ENCODE measurements around the gene C3orf33. TPM values are rescaled to one million over a fixed set of nuclear protein-coding genes. Genes with fewer than 3 reads are reported as not detected.
"Not testable (repeated sequence)": the region's sequence is repeated elsewhere in the genome, so short reads cannot be mapped to it uniquely, and the experiment has no call there.

C3orf33 gene
- total RNA-seq, 3 donors from 2014 or later, result 1.7 to 3.3 (median 2.0) TPM

DNA sequence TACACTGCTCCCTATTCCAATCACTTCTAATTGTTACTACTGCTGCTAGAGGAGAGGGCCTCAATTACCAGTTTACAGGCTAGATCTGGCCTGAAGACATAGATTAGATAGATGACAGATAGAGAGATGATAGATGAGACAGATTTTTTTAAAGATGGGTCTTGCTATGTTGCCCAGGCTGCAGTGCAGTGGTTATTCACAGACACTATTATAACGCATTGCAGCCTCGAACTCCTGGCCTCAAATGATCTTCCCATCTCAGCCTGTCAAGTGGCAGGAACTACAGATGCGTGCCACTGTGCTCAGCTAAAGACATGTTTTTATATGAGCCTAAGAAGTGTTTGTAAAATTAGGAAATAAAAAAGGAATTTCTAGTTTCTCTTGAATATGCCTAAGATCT lies 41.9 kb upstream of the C3orf33 start:
- DNase-seq (no peak), ATAC-seq (no peak)
- Histone ChIP-seq H3K9me3 (no peaks in the 10 kb centered on the region), H3K4me1 (ENCODE audit: low read depth) (peaks cover 42% of the 10 kb centered on the region), H3K36me3 (ENCODE audit: low read depth) (no peaks in the 10 kb centered on the region), H3K4me3 (no peak overlapping the region)
- intact Hi-C loops (cut with DNase I, micrococcal nuclease), result no loop called here
- TF ChIP-seq, protein P1, sequence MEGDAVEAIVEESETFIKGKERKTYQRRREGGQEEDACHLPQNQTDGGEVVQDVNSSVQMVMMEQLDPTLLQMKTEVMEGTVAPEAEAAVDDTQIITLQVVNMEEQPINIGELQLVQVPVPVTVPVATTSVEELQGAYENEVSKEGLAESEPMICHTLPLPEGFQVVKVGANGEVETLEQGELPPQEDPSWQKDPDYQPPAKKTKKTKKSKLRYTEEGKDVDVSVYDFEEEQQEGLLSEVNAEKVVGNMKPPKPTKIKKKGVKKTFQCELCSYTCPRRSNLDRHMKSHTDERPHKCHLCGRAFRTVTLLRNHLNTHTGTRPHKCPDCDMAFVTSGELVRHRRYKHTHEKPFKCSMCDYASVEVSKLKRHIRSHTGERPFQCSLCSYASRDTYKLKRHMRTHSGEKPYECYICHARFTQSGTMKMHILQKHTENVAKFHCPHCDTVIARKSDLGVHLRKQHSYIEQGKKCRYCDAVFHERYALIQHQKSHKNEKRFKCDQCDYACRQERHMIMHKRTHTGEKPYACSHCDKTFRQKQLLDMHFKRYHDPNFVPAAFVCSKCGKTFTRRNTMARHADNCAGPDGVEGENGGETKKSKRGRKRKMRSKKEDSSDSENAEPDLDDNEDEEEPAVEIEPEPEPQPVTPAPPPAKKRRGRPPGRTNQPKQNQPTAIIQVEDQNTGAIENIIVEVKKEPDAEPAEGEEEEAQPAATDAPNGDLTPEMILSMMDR (IDR thresholded peaks at IDR 0.05), result no peak

DNA sequence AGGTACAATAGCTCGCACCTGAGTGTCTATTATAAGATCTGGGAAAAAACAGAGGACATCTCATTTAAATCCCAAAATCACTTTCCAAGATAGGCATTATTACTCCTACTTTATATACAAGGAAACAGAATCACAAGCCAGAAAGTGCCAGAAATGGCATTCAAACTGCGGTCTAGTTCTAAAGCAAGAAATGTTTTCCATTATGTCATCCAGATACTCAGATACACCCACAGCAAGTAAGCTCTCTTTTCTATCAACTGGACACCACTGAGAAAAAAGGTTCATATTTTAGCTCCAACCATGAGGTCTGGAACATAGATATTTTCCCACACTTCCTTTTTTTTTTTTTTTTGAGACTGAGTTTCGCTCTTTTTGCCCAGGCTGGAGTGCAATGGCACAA lies 40.0 kb upstream of the C3orf33 start:
- peaks cover 24% of the 10 kb centered on the region for H3K4me1 ChIP-seq (ENCODE audit: low read depth)
- intact Hi-C loops (cut with DNase I, micrococcal nuclease), result no loop called here

DNA sequence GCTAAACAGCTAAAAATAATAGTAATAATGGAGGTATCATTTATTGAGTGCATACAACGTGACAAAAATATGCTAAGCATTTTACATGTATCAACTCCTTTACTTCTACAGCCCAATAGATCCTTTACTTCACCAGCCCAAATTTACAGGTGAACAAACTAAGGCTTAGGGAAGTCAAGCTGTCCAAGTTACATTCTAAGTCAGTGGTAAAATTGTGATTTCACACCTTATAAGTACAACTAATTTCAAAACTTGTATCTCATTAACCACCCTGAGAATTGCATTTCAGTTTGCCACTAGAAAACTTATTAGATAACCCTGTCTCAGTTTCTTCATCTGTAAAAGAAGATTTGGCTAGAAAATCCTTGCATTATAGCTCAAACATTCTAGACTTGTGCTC lies 37.5 kb upstream of the C3orf33 start:
- H3K4me1 ChIP-seq (ENCODE audit: low read depth), result peaks cover 4% of the 10 kb centered on the region
- H3K36me3 ChIP-seq (ENCODE audit: low read depth), result no peaks in the 10 kb centered on the region
- no peak overlapping the region for H3K4me3 ChIP-seq
- TF ChIP-seq, protein P1 (IDR thresholded peaks at IDR 0.05), result no peak
- no peaks in the 10 kb centered on the region for H3K9me3 ChIP-seq
- intact Hi-C loops (cut with DNase I, micrococcal nuclease), result no loop called here
- no peak for DNase-seq
- no peak for ATAC-seq

More for the DNA sequence above, 40.0 kb upstream of the C3orf33 start:
- DNase-seq, result no peak
- no peak for ATAC-seq
- H3K36me3 ChIP-seq (ENCODE audit: low read depth), result no peaks in the 10 kb centered on the region
- no peak overlapping the region for H3K4me3 ChIP-seq
- TF ChIP-seq, protein P1 (IDR thresholded peaks at IDR 0.05), result no peak
- no peaks in the 10 kb centered on the region for H3K9me3 ChIP-seq

DNA sequence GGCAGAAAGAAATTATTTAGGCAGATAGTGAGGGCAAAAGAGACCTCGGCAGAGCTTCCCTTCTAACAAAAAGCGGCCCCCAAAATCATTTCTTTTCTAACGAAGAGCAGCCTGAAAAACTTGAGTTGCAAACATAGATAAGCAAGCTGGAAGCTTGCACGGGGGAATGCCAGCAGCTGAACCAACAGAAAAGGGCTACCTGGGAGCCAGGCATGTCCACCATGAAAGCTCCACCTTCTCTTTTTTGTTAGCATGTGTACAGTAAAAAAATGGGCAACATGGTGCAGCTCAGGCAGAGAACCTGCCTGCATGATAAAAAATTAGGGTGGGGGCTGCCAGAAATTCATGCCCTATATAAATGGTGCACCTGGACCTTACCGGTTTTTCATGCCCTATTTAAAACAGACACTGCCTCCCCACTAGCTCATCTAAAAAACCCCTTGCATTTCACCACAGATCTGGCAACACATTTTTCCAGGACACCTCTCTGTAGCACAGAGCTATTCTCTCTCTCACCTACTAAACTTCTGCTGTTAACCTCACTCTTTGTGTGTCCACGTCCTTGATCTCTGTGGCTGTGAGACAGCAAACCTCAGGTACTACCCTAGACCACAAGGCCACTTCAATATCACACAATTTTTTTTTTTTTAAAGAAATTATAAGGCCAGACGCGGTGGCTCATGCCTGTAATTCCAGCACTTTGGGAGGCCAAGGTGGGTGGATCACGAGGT lies 29.4 kb upstream of the C3orf33 start:
- H3K4me3 ChIP-seq, result no peak overlapping the region
- TF ChIP-seq, protein P1 (IDR thresholded peaks at IDR 0.05), result no peak
- intact Hi-C loops (cut with DNase I, micrococcal nuclease), result no loop called here
- H3K4me1 ChIP-seq (ENCODE audit: low read depth), result no peaks in the 10 kb centered on the region
- H3K9me3 ChIP-seq, result no peaks in the 10 kb centered on the region
- DNase-seq, result no peak
- H3K36me3 ChIP-seq (ENCODE audit: low read depth), result no peaks in the 10 kb centered on the region
- no peak for ATAC-seq

DNA sequence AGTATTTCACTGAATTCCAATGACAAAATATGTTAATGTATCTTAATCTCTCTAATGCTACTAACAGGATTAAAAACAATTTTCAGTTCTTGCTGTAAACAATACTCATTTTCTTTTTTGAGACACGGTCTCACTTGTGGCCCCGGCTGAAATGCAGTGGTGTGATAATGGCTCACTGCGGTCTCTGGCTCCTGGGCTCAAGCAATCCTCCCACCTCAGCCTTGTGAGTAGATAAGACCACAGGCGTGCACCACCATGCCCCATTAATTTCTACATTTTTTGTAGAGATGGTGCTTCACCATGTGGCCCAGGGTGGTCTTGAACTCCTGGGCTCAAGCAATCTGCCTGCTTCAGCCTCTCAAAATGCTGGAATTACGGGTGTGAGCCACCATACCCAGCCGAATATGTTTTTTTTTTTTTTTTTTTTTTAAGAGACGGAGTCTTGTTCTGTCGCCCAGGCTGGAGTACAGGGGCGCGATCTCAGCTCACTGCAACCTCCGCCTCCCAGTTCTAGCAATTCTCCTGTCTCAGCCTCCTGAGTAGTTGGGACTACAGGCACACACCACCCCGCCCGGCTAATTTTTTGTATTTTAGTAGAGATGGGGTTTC lies 22.5 kb upstream of the C3orf33 start:
- H3K4me3 ChIP-seq; H3K9me3 ChIP-seq; ATAC-seq; intact Hi-C loops (cut with DNase I, micrococcal nuclease); H3K4me1 ChIP-seq (ENCODE audit: low read depth); H3K36me3 ChIP-seq (ENCODE audit: low read depth); DNase-seq: not testable (repeated sequence)

DNA sequence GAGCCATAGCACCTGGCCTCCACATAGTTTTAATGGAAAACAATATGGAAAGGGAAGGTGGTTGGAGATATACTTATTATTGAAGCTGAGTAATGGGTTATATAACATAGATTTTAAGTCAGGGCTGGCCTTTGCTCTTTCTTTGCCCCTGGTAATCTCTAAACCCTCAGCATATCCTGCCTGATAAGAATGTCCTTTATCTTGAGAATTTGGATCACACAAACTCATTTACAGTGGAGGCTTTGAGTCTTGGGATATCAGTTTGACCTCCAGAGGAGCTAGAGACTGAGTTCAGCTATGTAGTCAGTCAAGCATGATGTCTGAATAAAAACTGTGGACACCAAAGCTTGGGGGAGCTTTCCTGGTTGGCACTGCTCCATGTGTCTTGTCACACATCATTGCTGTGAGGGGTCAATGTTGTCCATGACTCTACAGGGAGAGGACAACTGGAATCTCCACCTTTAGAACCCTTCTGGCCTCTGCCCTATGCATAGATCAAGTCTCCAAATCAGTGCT lies 9.0 kb upstream of the C3orf33 start:
- intact Hi-C loops (cut with DNase I, micrococcal nuclease), result no loop called here
- Histone ChIP-seq H3K36me3 (ENCODE audit: low read depth) (no peaks in the 10 kb centered on the region), H3K4me3 (no peak overlapping the region), H3K9me3 (no peaks in the 10 kb centered on the region), H3K4me1 (ENCODE audit: low read depth) (no peaks in the 10 kb centered on the region)
- TF ChIP-seq, protein P1 (IDR thresholded peaks at IDR 0.05), result no peak
- DNase-seq, result no peak
- no peak for ATAC-seq

DNA sequence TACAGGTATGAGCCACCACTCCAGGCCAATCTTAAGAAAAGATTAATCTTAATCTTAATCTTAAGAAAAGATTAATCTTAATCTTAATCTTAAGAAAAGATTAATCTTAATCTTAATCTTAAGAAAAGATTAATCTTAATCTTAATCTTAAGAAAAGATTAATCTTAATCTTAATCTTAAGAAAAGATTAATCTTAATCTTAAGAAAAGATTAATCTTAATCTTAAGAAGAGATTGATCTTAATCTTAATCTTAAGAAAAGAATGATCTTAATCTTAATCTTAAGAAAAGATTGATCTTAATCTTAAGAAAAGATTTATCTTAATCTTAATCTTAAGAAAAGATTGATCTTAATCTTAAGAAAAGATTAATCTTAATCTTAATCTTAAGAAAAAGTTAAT lies 7.1 kb upstream of the C3orf33 start:
- H3K36me3 ChIP-seq (ENCODE audit: low read depth); intact Hi-C loops (cut with DNase I, micrococcal nuclease); H3K9me3 ChIP-seq; DNase-seq; H3K4me1 ChIP-seq (ENCODE audit: low read depth); ATAC-seq; H3K4me3 ChIP-seq: not testable (repeated sequence)
